Prostate gland (tissue), 2 donors: ENCODE results near the gene HBA2. TPM values are rescaled to one million over a fixed set of nuclear protein-coding genes. Genes with fewer than 3 reads are reported as not detected.
"Not testable (repeated sequence)": the region's sequence is repeated elsewhere in the genome, so short reads cannot be mapped to it uniquely, and the experiment has no call there.

ENCODE experiments used
- DNase-seq: peaks from one replicate; pipeline ENCODE4 v3.0.0-alpha.2; 2019; ENCODE audit warnings: low spot score
- H3K27ac ChIP-seq, 2 donors: fragments of 200-600 bp; sonication (generic); 2 replicates each; pipeline ENCODE4 v1.5.1; 2017 to 2019
- H3K27me3 ChIP-seq: fragments of 200-600 bp; sonication (generic); replicated peaks from 2 replicates; pipeline ENCODE4 v1.5.1; 2019; ENCODE audit not compliant: insufficient read depth
- H3K36me3 ChIP-seq, 2 donors: fragments of 200-600 bp; sonication (generic); 1 replicate in 1 of 2; 2 replicates in 1 of 2; pipeline versions ENCODE4 v1.5.1 to v1.8.1; 2017 to 2019
- H3K4me1 ChIP-seq: fragments of 200-600 bp; sonication (generic); replicated peaks from 2 replicates; pipeline ENCODE4 v1.5.1; 2019
- H3K4me3 ChIP-seq, 2 donors: fragments of 200-600 bp; sonication (generic); 2 replicates each; pipeline ENCODE4 v1.5.1; 2017 to 2019
- H3K9me3 ChIP-seq: fragments of 200-600 bp; sonication (generic); 2 replicates; pipeline ENCODE4 v1.5.1; 2017
- POLR2A ChIP-seq: fragments of 450-650 bp; IDR thresholded peaks from one replicate; pipeline ENCODE4 v1.6.1; 2016; ENCODE audit warnings: antibody characterized with exemption, mild to moderate bottlenecking
- POLR2AphosphoS5 ChIP-seq: sonication (generic); formaldehyde crosslinking; IDR thresholded peaks from one replicate; pipeline ENCODE4 v1.6.1; 2017; ENCODE audit warnings: antibody characterized with exemption
- WGBS: methylation state at CpG from one replicate; pipeline ENCODE4 v1.1.5; 2018; 5-methylcytosine and 5-hydroxymethylcytosine counted together
- intact Hi-C: fragments of 100-400 bp; cut with DNase I; formaldehyde crosslinking; loops from one replicate; pipeline ENCODE4 v1.14.2; 2022
- total RNA-seq, 2 donors: library from RNA; depleted of rRNA; stranded (reverse); fragments of >200 nt; gene quantifications; one replicate each; pipeline ENCODE4 v1.1.0, GENCODE V29; 2016
- TF ChIP-seq, protein P1 (sequence below), 4 experiments: fragments of 200-600 bp in 2 of 4; fragments of 450-650 bp in 2 of 4; sonication (generic) in 2 of 4; IDR thresholded peaks; 1 replicate in 3 of 4; 2 replicates in 1 of 4; pipeline ENCODE4 v1.5.1; 2016 to 2019; ENCODE audit warnings: antibody characterized with exemption in 4 of 4, mild to moderate bottlenecking in 2 of 4, moderate library complexity in 2 of 4

HBA2 gene
- total RNA-seq, 2 donors from 2014 or later: 7.4 to 15.5 TPM

DNA sequence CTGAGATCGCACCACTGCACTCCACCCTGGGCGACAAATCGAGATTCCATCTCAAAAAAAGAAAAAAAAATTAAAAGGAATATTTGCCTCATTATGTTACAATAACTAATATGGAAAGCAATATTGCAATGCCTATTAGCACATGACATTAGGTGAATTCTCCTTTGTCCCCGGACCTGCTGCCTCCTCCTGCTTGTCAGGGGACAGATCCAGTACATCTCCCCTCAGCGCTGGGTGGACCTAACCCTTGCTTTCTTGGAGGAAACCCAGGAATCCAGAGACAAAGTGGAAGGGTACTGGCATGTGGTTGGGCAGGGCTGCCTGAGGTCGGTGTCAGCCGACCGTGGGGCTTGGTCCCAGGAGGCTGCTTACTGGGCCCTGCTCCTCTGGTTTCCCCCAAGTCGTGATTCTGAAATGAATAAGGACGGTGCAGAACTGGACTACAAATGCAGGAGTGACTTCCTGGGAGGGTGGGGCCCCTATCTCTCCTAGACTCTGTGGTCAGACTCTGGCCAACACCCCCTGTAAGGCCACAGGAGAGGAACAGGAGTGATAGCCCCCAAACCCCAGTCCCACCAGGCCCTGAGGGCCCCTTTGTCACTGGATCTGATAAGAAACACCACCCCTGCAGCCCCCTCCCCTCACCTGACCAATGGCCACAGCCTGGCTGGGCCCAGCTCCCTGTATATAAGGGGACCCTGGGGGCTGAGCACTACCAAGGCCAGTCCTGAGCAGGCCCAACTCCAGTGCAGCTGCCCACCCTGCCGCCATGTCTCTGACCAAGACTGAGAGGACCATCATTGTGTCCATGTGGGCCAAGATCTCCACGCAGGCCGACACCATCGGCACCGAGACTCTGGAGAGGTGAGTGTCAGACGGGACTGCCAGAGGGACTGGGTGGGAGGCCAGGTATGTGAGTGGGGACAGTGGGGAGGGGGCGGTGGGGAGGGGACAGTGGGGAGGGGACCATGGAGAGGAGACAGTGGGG, 20.2 kb upstream of the HBA2 start, which contains the start of gene HBZ:
Gene HBZ (plus strand): TSS at position 504 of the 988 bp plus-strand sequence. CDS start 266 bp downstream, at position 770.
- H3K9me3 ChIP-seq: no peaks in the 10 kb centered on the region
- DNase-seq: no peak
- H3K4me3 ChIP-seq: no peak within 1 kb of the TSS
- H3K4me1 ChIP-seq: peaks cover 5% of the 10 kb centered on the region
- TF ChIP-seq, protein P1, sequence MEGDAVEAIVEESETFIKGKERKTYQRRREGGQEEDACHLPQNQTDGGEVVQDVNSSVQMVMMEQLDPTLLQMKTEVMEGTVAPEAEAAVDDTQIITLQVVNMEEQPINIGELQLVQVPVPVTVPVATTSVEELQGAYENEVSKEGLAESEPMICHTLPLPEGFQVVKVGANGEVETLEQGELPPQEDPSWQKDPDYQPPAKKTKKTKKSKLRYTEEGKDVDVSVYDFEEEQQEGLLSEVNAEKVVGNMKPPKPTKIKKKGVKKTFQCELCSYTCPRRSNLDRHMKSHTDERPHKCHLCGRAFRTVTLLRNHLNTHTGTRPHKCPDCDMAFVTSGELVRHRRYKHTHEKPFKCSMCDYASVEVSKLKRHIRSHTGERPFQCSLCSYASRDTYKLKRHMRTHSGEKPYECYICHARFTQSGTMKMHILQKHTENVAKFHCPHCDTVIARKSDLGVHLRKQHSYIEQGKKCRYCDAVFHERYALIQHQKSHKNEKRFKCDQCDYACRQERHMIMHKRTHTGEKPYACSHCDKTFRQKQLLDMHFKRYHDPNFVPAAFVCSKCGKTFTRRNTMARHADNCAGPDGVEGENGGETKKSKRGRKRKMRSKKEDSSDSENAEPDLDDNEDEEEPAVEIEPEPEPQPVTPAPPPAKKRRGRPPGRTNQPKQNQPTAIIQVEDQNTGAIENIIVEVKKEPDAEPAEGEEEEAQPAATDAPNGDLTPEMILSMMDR (IDR thresholded peaks at IDR 0.05): no peak
- TF ChIP-seq POLR2A (no peak), POLR2AphosphoS5 (no peak)
- H3K27ac ChIP-seq: no peak within 1 kb of the TSS
- H3K36me3 ChIP-seq: no peaks in the 10 kb centered on the region
- H3K27me3 ChIP-seq: no peaks in the 10 kb centered on the region
- 74% methylated on average over 14 of the region's 17 CpGs for WGBS
- intact Hi-C loops: no loop called here

DNA sequence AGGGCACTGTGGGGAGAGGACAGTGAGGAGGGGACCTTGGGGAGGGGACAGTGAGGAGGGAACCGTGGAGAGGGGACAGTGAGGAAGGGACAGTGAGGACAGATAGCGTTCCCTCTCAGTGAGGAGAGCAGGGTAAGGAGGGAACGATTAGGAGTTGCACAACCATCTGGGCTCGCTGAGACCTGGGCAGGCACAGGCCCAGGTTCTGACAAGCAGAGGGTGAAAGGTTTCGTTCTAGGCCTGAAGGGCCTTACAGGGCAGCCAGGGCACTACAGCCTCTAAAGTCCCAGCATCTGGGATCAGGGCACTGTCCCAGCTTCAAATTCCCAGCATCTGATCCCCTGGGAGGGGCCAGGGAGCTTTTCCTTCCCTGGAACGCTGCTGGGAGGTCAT, 19.6 kb upstream of the HBA2 start:
- H3K9me3 ChIP-seq, H3K4me1 ChIP-seq, H3K4me3 ChIP-seq, H3K36me3 ChIP-seq, DNase-seq, H3K27me3 ChIP-seq, intact Hi-C loops, H3K27ac ChIP-seq: not testable (repeated sequence)
- WGBS: 84% methylated on average over 4 of the region's 6 CpGs

GRCh38 chr16:153550-154216, 19.0 kb upstream of the HBA2 start:
- no CpG with 5 or more reads among the region's 74 CpGs for WGBS
- H3K36me3 ChIP-seq, DNase-seq, intact Hi-C loops, H3K27ac ChIP-seq, H3K4me3 ChIP-seq, H3K9me3 ChIP-seq, H3K27me3 ChIP-seq, H3K4me1 ChIP-seq: not testable (repeated sequence)

- no peaks in the 10 kb centered on the region for H3K27me3 ChIP-seq
- H3K9me3 ChIP-seq: no peaks in the 10 kb centered on the region
- intact Hi-C loops: no loop called here
- peak overlapping the region; percentile 31 to 35 for H3K4me3 ChIP-seq
- 4% methylated on average over 44 of the region's 59 CpGs for WGBS
- peaks cover 5% of the 10 kb centered on the region for H3K4me1 ChIP-seq
- TF ChIP-seq, protein P1 (IDR thresholded peaks at IDR 0.05): no peak
- TF ChIP-seq POLR2A (no peak), POLR2AphosphoS5 (no peak)
- H3K27ac ChIP-seq: no peak overlapping the region
- H3K36me3 ChIP-seq: no peaks in the 10 kb centered on the region
- no peak for DNase-seq
These were observed 18.3 kb upstream of the HBA2 start for GRCh38 chr16:154217-155030.

DNA sequence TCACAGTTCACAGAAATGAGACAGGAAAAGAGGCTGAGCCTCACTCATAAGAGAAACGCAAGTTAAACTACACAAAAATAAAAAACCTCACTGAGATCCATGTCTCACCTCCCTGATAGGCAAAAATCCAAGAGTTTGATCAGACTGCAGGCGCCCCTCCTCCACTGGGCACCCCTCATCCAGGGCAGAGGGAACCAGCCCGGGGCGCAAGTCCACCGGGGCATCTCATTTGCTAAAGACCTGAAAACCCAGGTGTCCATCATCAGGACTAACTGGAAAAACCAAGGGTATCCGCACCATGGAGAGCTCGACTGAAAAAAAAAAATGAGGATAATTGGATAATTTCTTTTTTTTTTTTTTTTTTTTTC, 17.7 kb upstream of the HBA2 start:
- Histone ChIP-seq H3K9me3 (no peaks in the 10 kb centered on the region), H3K4me3 (no peak overlapping the region), H3K27me3 (no peaks in the 10 kb centered on the region), H3K36me3 (no peaks in the 10 kb centered on the region), H3K4me1 (peaks cover 5% of the 10 kb centered on the region), H3K27ac (no peak overlapping the region)
- intact Hi-C loops: no loop called here
- 54% methylated on average over 7 of the region's 7 CpGs for WGBS
- no peak for DNase-seq
- TF ChIP-seq POLR2AphosphoS5 (no peak), POLR2A (no peak)
- TF ChIP-seq, protein P1 (IDR thresholded peaks at IDR 0.05): no peak
